ENCODE data around the gene PCSK6.

The PCSK6 gene

GRCh38 chr15:101324524-101325177 is 164.9 kb downstream of the PCSK6 start:
- H3K27me3 ChIP-seq (ENCODE audit: control insufficient read depth, insufficient read depth, low read length), result no peaks in the 10 kb centered on the region
- no peak overlapping the region for H3K4me3 ChIP-seq (ENCODE audit: low read depth, low read length)

DNA sequence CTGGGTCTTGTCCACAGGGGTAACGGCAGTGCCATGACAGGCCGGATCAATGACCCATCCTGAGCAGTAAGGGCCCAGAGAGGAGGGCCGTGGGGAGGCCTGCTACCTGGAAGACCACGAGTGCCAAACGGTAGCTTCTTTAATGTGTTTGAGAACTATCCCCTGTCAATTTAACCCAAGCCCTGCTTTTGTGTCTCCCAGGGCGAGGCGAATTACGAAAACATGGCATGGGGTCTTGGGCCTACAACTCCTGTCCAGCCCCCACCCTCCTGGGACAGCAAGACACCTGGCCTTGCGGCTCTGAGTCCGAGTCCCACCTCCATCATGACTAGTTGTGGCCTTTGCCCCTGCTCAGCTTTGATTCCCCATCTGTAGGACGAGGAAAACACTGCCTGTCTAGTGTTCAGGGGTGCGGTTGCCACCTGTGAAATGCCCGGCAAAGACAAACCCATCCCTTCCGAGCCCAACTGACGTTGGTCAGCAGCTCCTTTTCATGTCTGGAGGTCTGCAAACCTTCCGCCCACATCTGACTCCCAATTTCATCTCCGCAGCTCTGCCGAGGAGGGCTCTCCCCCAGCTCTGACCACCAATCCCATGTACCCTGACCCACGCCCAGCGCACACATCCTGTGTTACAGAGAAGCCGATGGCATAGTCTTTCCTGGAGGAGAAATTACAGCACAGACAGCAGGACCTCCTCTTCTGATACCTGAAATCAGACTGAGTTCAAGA is 165.5 kb downstream of the PCSK6 start:
- Histone ChIP-seq H3K4me1 (ENCODE audit: control insufficient read depth, insufficient read depth, low read length) (no peaks in the 10 kb centered on the region), H3K4me3 (ENCODE audit: low read depth, low read length) (no peak overlapping the region)

More at GRCh38 chr15:101324524-101325177, 164.9 kb downstream of the PCSK6 start:
- H3K9me3 ChIP-seq (ENCODE audit: control insufficient read depth, insufficient read depth, low read length), result no peaks in the 10 kb centered on the region
- H3K9ac ChIP-seq (ENCODE audit: low read depth, low read length), result no peak overlapping the region
- H3K4me1 ChIP-seq (ENCODE audit: control insufficient read depth, insufficient read depth, low read length), result no peaks in the 10 kb centered on the region
- H3K36me3 ChIP-seq (ENCODE audit: control insufficient read depth, insufficient read depth, low read length), result no peaks in the 10 kb centered on the region

GRCh38 chr15:101322854-101323477 is 166.5 kb downstream of the PCSK6 start:
- H3K4me3 ChIP-seq (ENCODE audit: low read depth, low read length), result no peak overlapping the region
- H3K27me3 ChIP-seq (ENCODE audit: control insufficient read depth, insufficient read depth, low read length), result no peaks in the 10 kb centered on the region
- H3K36me3 ChIP-seq (ENCODE audit: control insufficient read depth, insufficient read depth, low read length), result no peaks in the 10 kb centered on the region
- H3K9me3 ChIP-seq (ENCODE audit: control insufficient read depth, insufficient read depth, low read length), result no peaks in the 10 kb centered on the region
- no peak overlapping the region for H3K9ac ChIP-seq (ENCODE audit: low read depth, low read length)
- no peaks in the 10 kb centered on the region for H3K4me1 ChIP-seq (ENCODE audit: control insufficient read depth, insufficient read depth, low read length)

More for the DNA sequence above, 165.5 kb downstream of the PCSK6 start:
- H3K9me3 ChIP-seq (ENCODE audit: control insufficient read depth, insufficient read depth, low read length), result no peaks in the 10 kb centered on the region
- no peaks in the 10 kb centered on the region for H3K36me3 ChIP-seq (ENCODE audit: control insufficient read depth, insufficient read depth, low read length)
- no peak overlapping the region for H3K9ac ChIP-seq (ENCODE audit: low read depth, low read length)
- H3K27me3 ChIP-seq (ENCODE audit: control insufficient read depth, insufficient read depth, low read length), result no peaks in the 10 kb centered on the region

GRCh38 chr15:101322016-101322695 is 167.4 kb downstream of the PCSK6 start:
- H3K27me3 ChIP-seq (ENCODE audit: control insufficient read depth, insufficient read depth, low read length), result no peaks in the 10 kb centered on the region
- no peak overlapping the region for H3K9ac ChIP-seq (ENCODE audit: low read depth, low read length)
- H3K4me3 ChIP-seq (ENCODE audit: low read depth, low read length), result no peak overlapping the region
- H3K9me3 ChIP-seq (ENCODE audit: control insufficient read depth, insufficient read depth, low read length), result no peaks in the 10 kb centered on the region
- no peaks in the 10 kb centered on the region for H3K36me3 ChIP-seq (ENCODE audit: control insufficient read depth, insufficient read depth, low read length)
- no peaks in the 10 kb centered on the region for H3K4me1 ChIP-seq (ENCODE audit: control insufficient read depth, insufficient read depth, low read length)

DNA sequence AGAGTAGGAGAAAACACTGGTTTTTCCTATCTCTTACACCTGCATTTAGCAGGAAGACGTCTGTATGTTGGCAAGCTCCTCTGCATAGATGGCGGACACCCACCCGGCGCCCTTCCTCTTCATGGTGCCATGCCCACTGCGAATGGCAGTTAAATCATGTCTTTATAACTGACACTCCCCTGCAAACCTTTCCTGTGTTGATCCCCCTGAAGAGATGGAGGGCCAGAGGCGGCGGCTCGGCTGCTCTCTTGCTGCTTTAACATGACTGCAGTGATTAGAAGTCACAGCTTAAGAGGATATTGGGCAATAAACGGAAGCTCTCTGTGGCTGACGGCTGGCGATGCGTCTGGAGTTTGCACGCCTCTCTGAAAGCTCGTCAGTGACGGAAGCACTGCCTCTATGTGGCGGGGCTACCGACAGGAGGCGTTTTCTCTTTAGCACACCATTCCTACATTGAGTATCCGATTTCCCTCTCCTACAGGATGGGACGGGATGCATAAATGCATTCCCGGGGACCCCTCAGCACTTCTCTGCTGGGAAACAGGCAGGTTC is 168.9 kb downstream of the PCSK6 start:
- H3K4me3 ChIP-seq (ENCODE audit: low read depth, low read length), result no peak overlapping the region
- no peak overlapping the region for H3K9ac ChIP-seq (ENCODE audit: low read depth, low read length)
- H3K27me3 ChIP-seq (ENCODE audit: control insufficient read depth, insufficient read depth, low read length), result no peaks in the 10 kb centered on the region
- H3K9me3 ChIP-seq (ENCODE audit: control insufficient read depth, insufficient read depth, low read length), result no peaks in the 10 kb centered on the region
- H3K36me3 ChIP-seq (ENCODE audit: control insufficient read depth, insufficient read depth, low read length), result no peaks in the 10 kb centered on the region
- no peaks in the 10 kb centered on the region for H3K4me1 ChIP-seq (ENCODE audit: control insufficient read depth, insufficient read depth, low read length)

GRCh38 chr15:101318839-101319238 is 170.7 kb downstream of the PCSK6 start:
- Histone ChIP-seq H3K9me3 (ENCODE audit: control insufficient read depth, insufficient read depth, low read length) (no peaks in the 10 kb centered on the region), H3K4me1 (ENCODE audit: control insufficient read depth, insufficient read depth, low read length) (no peaks in the 10 kb centered on the region), H3K4me3 (ENCODE audit: low read depth, low read length) (no peak overlapping the region), H3K36me3 (ENCODE audit: control insufficient read depth, insufficient read depth, low read length) (no peaks in the 10 kb centered on the region), H3K9ac (ENCODE audit: low read depth, low read length) (no peak overlapping the region), H3K27me3 (ENCODE audit: control insufficient read depth, insufficient read depth, low read length) (no peaks in the 10 kb centered on the region)

DNA sequence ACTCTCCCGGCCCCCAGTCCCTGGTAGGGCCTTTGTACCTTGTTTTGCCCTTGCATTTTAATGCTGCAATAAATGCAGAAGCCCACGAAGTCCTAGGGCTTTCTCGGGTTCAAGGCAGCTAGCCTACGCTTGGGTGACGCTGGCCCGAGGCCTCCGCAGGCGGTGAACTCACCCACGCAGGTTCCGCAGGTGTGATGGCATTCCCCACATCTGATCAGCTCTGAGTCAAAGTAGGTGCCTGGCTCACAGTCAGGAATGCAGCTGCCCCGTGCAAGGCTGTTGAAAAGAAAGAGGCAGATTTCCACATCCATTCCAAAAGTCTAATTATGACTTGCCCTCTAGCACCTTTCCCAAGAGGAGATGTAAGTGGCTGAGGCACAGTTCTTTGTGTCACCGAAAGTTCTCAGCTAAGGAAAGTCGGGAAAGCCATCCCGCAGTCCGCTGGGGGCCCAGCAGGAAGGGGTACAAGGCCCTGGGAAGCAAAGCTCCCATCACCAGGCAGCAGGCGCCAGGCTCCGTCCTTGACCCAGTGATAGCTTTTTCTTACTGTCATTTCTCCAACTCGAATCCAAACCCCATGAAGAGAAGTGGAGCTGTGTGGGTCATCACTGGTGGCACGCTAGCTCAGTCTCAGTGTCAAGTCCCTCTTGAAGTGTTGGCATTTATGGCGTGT is 171.2 kb downstream of the PCSK6 start:
- Histone ChIP-seq H3K4me1 (ENCODE audit: control insufficient read depth, insufficient read depth, low read length) (no peaks in the 10 kb centered on the region), H3K9ac (ENCODE audit: low read depth, low read length) (no peak overlapping the region), H3K9me3 (ENCODE audit: control insufficient read depth, insufficient read depth, low read length) (no peaks in the 10 kb centered on the region), H3K4me3 (ENCODE audit: low read depth, low read length) (no peak overlapping the region), H3K27me3 (ENCODE audit: control insufficient read depth, insufficient read depth, low read length) (no peaks in the 10 kb centered on the region), H3K36me3 (ENCODE audit: control insufficient read depth, insufficient read depth, low read length) (no peaks in the 10 kb centered on the region)

DNA sequence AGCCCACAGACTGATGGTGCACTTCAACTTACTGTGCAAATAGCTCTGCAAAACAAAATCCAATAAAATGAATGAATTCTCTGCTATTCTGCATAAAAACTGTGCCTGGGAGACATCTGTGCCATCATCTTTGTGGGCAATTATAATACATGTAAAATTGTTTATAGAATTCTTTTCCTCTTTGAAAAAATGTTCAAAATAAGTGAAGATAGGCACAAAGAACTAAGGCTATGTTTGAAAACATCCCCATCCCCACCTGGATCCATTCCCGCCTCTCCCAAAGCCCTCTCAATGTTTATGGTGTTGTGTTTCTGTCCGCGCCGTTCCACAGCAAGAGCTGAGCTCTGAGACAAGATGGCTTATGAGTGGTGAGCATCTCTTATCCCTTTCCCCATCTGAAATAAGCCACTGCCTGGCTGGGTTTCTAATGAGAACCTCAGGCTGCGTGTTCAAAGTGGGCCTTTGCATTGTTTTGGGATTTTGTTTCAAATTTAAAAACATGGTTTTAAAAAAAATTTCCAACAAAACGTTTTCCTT is 172.1 kb downstream of the PCSK6 start:
- H3K9ac ChIP-seq (ENCODE audit: low read depth, low read length), result no peak overlapping the region
- H3K4me3 ChIP-seq (ENCODE audit: low read depth, low read length), result no peak overlapping the region
- no peaks in the 10 kb centered on the region for H3K9me3 ChIP-seq (ENCODE audit: control insufficient read depth, insufficient read depth, low read length)
- H3K36me3 ChIP-seq (ENCODE audit: control insufficient read depth, insufficient read depth, low read length), result no peaks in the 10 kb centered on the region
- no peaks in the 10 kb centered on the region for H3K27me3 ChIP-seq (ENCODE audit: control insufficient read depth, insufficient read depth, low read length)
- no peaks in the 10 kb centered on the region for H3K4me1 ChIP-seq (ENCODE audit: control insufficient read depth, insufficient read depth, low read length)

GRCh38 chr15:101316529-101316928 is 173.0 kb downstream of the PCSK6 start:
- Histone ChIP-seq H3K4me3 (ENCODE audit: low read depth, low read length) (no peak overlapping the region), H3K27me3 (ENCODE audit: control insufficient read depth, insufficient read depth, low read length) (no peaks in the 10 kb centered on the region), H3K9ac (ENCODE audit: low read depth, low read length) (no peak overlapping the region), H3K9me3 (ENCODE audit: control insufficient read depth, insufficient read depth, low read length) (no peaks in the 10 kb centered on the region), H3K4me1 (ENCODE audit: control insufficient read depth, insufficient read depth, low read length) (no peaks in the 10 kb centered on the region), H3K36me3 (ENCODE audit: control insufficient read depth, insufficient read depth, low read length) (no peaks in the 10 kb centered on the region)

GRCh38 chr15:101315736-101316135 is 173.8 kb downstream of the PCSK6 start:
- Histone ChIP-seq H3K36me3 (ENCODE audit: control insufficient read depth, insufficient read depth, low read length) (no peaks in the 10 kb centered on the region), H3K9me3 (ENCODE audit: control insufficient read depth, insufficient read depth, low read length) (no peaks in the 10 kb centered on the region)

More at GRCh38 chr15:101315736-101316135, 173.8 kb downstream of the PCSK6 start:
- no peak overlapping the region for H3K4me3 ChIP-seq (ENCODE audit: low read depth, low read length)
- no peaks in the 10 kb centered on the region for H3K4me1 ChIP-seq (ENCODE audit: control insufficient read depth, insufficient read depth, low read length)
- H3K9ac ChIP-seq (ENCODE audit: low read depth, low read length), result no peak overlapping the region
- H3K27me3 ChIP-seq (ENCODE audit: control insufficient read depth, insufficient read depth, low read length), result no peaks in the 10 kb centered on the region

Measured in iPS-15b (cell line).